Testis (tissue), 3 donors: ENCODE data around the gene TMEM11. TPM values are rescaled to one million over a fixed set of nuclear protein-coding genes. Genes with fewer than 3 reads are reported as not detected.

Experiments
- DNase-seq: peaks from one replicate; pipeline ENCODE4 v3.0.0-alpha.2; 2019
- H3K27ac ChIP-seq, 2 donors: fragments of 200-600 bp; sonication (generic); one replicate each; pipeline ENCODE4 v1.5.1; 2019
- H3K27me3 ChIP-seq: fragments of 200-600 bp; sonication (generic); one replicate; pipeline ENCODE4 v1.5.1; 2019
- H3K36me3 ChIP-seq: fragments of 200-600 bp; sonication (generic); one replicate; pipeline ENCODE4 v1.5.1; 2017; ENCODE audit warnings: low read depth; ENCODE audit errors: missing control alignments
- H3K4me1 ChIP-seq: fragments of 200-600 bp; sonication (generic); one replicate; pipeline ENCODE4 v1.5.1; 2019
- H3K4me3 ChIP-seq, 2 donors: fragments of 200-600 bp; sonication (generic); one replicate each; pipeline ENCODE4 v1.5.1; 2017 to 2019
- H3K9me3 ChIP-seq: fragments of 200-600 bp; sonication (generic); one replicate; pipeline ENCODE4 v1.5.1; 2017
- POLR2A ChIP-seq: fragments of 450-650 bp; IDR thresholded peaks from one replicate; pipeline ENCODE4 v1.6.1; 2017; ENCODE audit warnings: antibody characterized with exemption, mild to moderate bottlenecking, moderate library complexity
- WGBS, 2 donors: methylation state at CpG; one replicate each; pipeline ENCODE4 v1.1.5; 2018; 5-methylcytosine and 5-hydroxymethylcytosine counted together
- intact Hi-C: fragments of 100-400 bp; cut with DNase I; formaldehyde crosslinking; loops from one replicate; pipeline ENCODE4 v1.15.1; 2023; ENCODE audit warnings: low total_unique reads
- polyA plus RNA-seq: library from polyadenylated mRNA; stranded (reverse); fragments of 350-450 nt; fragmentation: Illumina TruSeq; extraction: RNeasy Lipid Tissue Mini Kit (QIAGEN cat#74804); gene quantifications from one replicate; pipeline ENCODE4 v1.2.3, GENCODE V29; 2014; ENCODE audit warnings: low read depth, low replicate concordance; ENCODE audit not compliant: insufficient read depth
- total RNA-seq, 2 donors: library from RNA; depleted of rRNA; stranded (reverse); fragments of >200 nt; gene quantifications; one replicate each; pipeline ENCODE4 v1.2.3, GENCODE V29; 2016
- TF ChIP-seq, protein P1 (sequence below), 3 experiments: fragments of 450-650 bp in 2 of 3; fragments of 200-600 bp in 1 of 3; sonication (generic) in 1 of 3; IDR thresholded peaks; one replicate each; pipeline ENCODE4 v1.5.1; 2016 to 2019; ENCODE audit warnings: antibody characterized with exemption in 3 of 3, mild to moderate bottlenecking in 2 of 3, moderate library complexity in 1 of 3

The TMEM11 gene
- total and polyA plus RNA-seq, 3 donors from 2014 or later, result 38.9 to 55.2 (median 53.4) TPM

DNA sequence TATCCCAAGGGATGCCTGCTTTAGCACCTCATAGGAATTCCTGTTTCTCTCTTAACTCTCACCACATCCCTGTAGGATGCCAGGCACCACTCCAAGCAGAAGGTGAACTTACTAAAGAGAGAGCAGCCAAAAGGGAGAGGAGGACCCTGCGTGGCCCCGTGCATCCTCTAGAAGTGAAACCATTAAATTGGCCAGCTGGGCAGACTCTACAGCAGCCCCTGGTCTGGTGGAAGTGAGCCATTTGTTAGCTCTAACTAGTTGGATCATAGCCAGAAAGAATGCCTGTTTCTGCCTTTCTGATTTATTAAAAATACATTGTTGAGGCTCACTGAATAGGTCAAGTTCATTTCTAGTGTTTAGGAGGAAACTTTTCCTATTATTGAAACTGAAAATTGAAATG is 22.3 kb downstream of the TMEM11 start:
- 59 to 72% methylated on average over 2 of the region's 2 CpGs for WGBS, 2 donors
- Histone ChIP-seq H3K9me3 (no peaks in the 10 kb centered on the region), H3K4me1 (peaks cover 35% of the 10 kb centered on the region), H3K4me3 (no peak overlapping the region), H3K27ac (peak overlapping the region; percentile 14 to 47), H3K36me3 (no peaks in the 10 kb centered on the region), H3K27me3 (no peaks in the 10 kb centered on the region)
- intact Hi-C loops, result no loop called here
- no peak for TF ChIP-seq POLR2A
- TF ChIP-seq, protein P1, sequence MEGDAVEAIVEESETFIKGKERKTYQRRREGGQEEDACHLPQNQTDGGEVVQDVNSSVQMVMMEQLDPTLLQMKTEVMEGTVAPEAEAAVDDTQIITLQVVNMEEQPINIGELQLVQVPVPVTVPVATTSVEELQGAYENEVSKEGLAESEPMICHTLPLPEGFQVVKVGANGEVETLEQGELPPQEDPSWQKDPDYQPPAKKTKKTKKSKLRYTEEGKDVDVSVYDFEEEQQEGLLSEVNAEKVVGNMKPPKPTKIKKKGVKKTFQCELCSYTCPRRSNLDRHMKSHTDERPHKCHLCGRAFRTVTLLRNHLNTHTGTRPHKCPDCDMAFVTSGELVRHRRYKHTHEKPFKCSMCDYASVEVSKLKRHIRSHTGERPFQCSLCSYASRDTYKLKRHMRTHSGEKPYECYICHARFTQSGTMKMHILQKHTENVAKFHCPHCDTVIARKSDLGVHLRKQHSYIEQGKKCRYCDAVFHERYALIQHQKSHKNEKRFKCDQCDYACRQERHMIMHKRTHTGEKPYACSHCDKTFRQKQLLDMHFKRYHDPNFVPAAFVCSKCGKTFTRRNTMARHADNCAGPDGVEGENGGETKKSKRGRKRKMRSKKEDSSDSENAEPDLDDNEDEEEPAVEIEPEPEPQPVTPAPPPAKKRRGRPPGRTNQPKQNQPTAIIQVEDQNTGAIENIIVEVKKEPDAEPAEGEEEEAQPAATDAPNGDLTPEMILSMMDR (IDR thresholded peaks at IDR 0.05), result no peak
- DNase-seq, result no peak

DNA sequence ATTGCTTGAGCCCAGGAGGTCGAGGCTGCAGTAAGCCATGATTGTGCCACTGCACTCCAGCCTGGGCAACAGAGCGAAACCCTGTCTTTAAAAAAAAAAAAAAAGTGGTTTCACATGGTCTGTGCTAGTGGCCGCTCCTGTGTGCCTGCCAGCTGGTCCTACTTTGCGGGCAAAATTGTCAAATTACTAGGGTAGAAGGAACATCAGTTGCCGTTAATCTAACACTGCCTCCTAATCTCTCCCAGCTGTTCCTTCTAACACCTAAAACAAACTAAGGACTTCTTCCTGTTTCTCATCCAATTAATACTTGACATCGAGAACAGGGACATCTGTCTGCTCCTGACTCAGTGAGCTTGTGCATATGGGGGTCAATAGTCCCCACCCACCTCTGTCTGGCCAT is 23.9 kb downstream of the TMEM11 start:
- DNase-seq, result no peak
- H3K4me3 ChIP-seq, result no peak overlapping the region
- H3K27ac ChIP-seq, result peak overlapping the region; percentile 14 to 47
- H3K9me3 ChIP-seq, result no peaks in the 10 kb centered on the region
- H3K4me1 ChIP-seq, result peaks cover 33% of the 10 kb centered on the region
- TF ChIP-seq, protein P1 (IDR thresholded peaks at IDR 0.05), result no peak
- TF ChIP-seq POLR2A, result no peak
- intact Hi-C loops, result no loop called here
- no peaks in the 10 kb centered on the region for H3K27me3 ChIP-seq
- no peaks in the 10 kb centered on the region for H3K36me3 ChIP-seq
- 86% methylated on average over 6 of the region's 6 CpGs for WGBS, 2 donors

DNA sequence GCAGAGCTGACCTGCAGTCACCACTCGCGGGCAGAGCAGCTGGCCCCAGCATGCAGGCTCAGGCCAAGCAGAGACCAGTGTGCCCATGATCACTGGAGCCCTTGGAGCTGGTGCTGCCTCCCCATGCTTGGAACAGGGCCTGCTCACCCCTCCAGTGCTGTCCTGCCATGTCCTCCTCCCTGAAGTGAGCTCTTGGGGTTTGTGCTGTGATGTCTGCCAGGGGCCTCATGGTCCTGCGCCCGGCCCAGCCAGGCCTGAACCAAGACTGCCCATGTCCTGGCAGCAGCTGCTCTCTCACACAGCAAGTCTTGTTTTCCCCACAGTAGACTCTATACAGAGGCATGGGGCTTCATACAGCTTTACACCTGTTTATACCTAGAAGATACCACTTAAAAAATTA is 24.6 kb downstream of the TMEM11 start:
- H3K36me3 ChIP-seq, result no peaks in the 10 kb centered on the region
- 90 to 94% methylated on average over 4 of the region's 4 CpGs for WGBS, 2 donors
- no peaks in the 10 kb centered on the region for H3K27me3 ChIP-seq
- no peak for TF ChIP-seq POLR2A
- TF ChIP-seq, protein P1 (IDR thresholded peaks at IDR 0.05), result no peak
- intact Hi-C loops, result no loop called here
- H3K4me1 ChIP-seq, result peaks cover 28% of the 10 kb centered on the region
- no peak for DNase-seq
- H3K27ac ChIP-seq, result no peak overlapping the region
- no peak overlapping the region for H3K4me3 ChIP-seq
- H3K9me3 ChIP-seq, result no peaks in the 10 kb centered on the region

DNA sequence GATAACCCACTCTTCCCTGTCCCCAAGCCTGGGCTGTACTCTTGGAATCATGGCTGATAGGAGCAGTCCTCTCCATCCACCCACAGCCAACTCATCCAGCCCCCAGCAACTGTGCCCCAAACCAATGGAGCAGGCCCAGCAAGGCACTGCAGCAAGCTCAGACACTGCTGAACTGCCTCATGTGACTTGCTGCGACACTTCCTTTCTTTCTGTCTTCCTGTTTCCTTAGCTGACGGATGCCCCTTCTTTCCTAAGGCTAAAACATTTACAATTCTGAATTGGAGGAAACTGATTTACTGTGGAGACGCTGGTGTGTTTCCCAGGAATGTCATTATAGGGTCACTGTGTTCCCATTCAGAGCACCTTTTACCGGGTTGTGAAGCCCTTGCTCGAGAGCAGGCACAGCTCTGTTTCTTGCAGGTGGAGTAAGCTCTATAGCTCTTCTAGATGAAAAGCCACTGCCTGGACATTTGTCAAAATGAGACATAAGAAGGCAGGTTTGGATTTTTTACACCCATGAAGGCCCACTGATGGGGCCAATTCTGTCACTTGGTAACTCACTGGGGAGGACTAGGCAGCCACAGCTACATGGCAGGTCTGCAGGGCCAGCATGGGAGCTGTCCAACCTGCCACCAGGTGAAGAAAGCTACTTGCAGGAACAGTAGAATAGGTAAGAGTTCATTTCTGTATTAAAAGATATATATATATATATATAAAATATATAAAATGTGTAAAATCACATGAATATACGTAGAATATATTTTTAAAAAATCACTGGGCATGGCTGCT is 27.4 kb downstream of the TMEM11 start:
- intact Hi-C loops, result no loop called here
- Histone ChIP-seq H3K4me1 (peaks cover 12% of the 10 kb centered on the region), H3K9me3 (no peaks in the 10 kb centered on the region), H3K27me3 (no peaks in the 10 kb centered on the region), H3K36me3 (no peaks in the 10 kb centered on the region), H3K27ac (no peak overlapping the region), H3K4me3 (no peak overlapping the region)
- TF ChIP-seq POLR2A, result no peak
- TF ChIP-seq, protein P1 (IDR thresholded peaks at IDR 0.05), result no peak
- whole genome bisulfite sequencing, 2 donors, result 77 to 81% methylated on average over 6 of the region's 6 CpGs
- no peak for DNase-seq

DNA sequence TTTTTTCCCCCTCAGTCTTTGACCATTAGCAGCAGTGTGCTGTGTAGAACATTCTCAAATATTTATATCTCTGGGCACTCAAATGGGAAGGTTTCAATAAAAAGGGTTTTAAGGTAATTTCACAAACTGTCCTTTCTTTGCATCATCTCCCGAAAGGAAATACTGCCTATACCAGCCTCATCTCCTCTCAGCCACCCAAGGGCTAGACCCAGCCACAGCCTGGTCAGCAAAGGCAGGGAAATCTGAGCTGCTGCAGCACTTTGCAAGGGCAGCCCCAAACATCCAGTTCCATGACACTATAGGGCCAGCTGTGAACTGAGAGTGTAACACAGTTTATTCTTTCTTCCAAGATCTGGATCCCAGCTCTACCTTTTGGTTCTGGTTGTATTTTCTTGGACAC is 28.9 kb downstream of the TMEM11 start:
- Histone ChIP-seq H3K27me3 (no peaks in the 10 kb centered on the region), H3K4me1 (no peaks in the 10 kb centered on the region), H3K36me3 (no peaks in the 10 kb centered on the region), H3K9me3 (no peaks in the 10 kb centered on the region), H3K27ac (no peak overlapping the region), H3K4me3 (no peak overlapping the region)
- no peak for TF ChIP-seq POLR2A
- TF ChIP-seq, protein P1 (IDR thresholded peaks at IDR 0.05), result no peak
- intact Hi-C loops, result no loop called here
- WGBS, 2 donors, result 80 to 95% methylated on average over 1 of the region's 1 CpG
- DNase-seq, result no peak
